ENCODE measurements around the gene CEP95.

Gene CEP95

GRCh38 chr17:64519601-64520000, 12.8 kb downstream of the CEP95 start:
- DNase-seq = no peak

- DNase-seq = no peak
Observed at GRCh38 chr17:64520359-64520758, 13.6 kb downstream of the CEP95 start.

- no peak for DNase-seq
Observed at GRCh38 chr17:64527914-64528313, 21.1 kb downstream of the CEP95 start.

GRCh38 chr17:64529221-64529620, 22.4 kb downstream of the CEP95 start:
- DNase-seq = no peak

GRCh38 chr17:64531955-64532371, 25.2 kb downstream of the CEP95 start:
- no peak for DNase-seq

GRCh38 chr17:64532409-64532808, 25.6 kb downstream of the CEP95 start:
- no peak for DNase-seq

- DNase-seq = no peak
Observed at GRCh38 chr17:64533784-64534183, 27.0 kb downstream of the CEP95 start.

- DNase-seq = no peak
Observed at GRCh38 chr17:64534187-64534586, 27.4 kb downstream of the CEP95 start.

GRCh38 chr17:64535357-64535756, 28.6 kb downstream of the CEP95 start:
- no peak for DNase-seq

GRCh38 chr17:64536913-64537312, 30.1 kb downstream of the CEP95 start:
- no peak for DNase-seq

GRCh38 chr17:64537488-64537887, 30.7 kb downstream of the CEP95 start:
- no peak for DNase-seq

- no peak for DNase-seq
Observed at GRCh38 chr17:64538508-64539130, 31.8 kb downstream of the CEP95 start.

GRCh38 chr17:64540118-64540776, 33.5 kb downstream of the CEP95 start:
- DNase-seq = no peak

GRCh38 chr17:64544742-64545141, 38.0 kb downstream of the CEP95 start:
- no peak for DNase-seq

- no peak for DNase-seq
Observed at GRCh38 chr17:64546716-64547115, 39.9 kb downstream of the CEP95 start.

- no peak for DNase-seq
Observed at GRCh38 chr17:64547319-64547718, 40.5 kb downstream of the CEP95 start.

GRCh38 chr17:64551461-64551860, 44.7 kb downstream of the CEP95 start:
- no peak for DNase-seq

- no peak for DNase-seq
Observed at GRCh38 chr17:64554028-64554637, 47.4 kb downstream of the CEP95 start.

GRCh38 chr17:64555281-64555680, 48.5 kb downstream of the CEP95 start:
- DNase-seq = no peak

- no peak for DNase-seq
Observed at GRCh38 chr17:64564098-64564497, 57.3 kb downstream of the CEP95 start.

GRCh38 chr17:64565563-64565962, 58.8 kb downstream of the CEP95 start:
- DNase-seq = no peak

GRCh38 chr17:64571746-64572145, 65.0 kb downstream of the CEP95 start:
- DNase-seq = no peak

GRCh38 chr17:64572682-64573154, 65.9 kb downstream of the CEP95 start:
- DNase-seq = no peak

- DNase-seq = no peak
Observed at GRCh38 chr17:64573214-64573613, 66.4 kb downstream of the CEP95 start.
